Measurements from ENCODE around the gene SPARCL1.
A peak's percentile ranks its signal among the peaks of the same experiment; 100 is the strongest.

GRCh38 chr4:87465739-87466366 is 63.3 kb downstream of the SPARCL1 start:
- TF ChIP-seq CTCF (IDR thresholded peaks at IDR 0.05; ENCODE audit: extremely low read depth in 1 of 2, insufficient read depth in 1 of 2, low read depth in 1 of 2, low read length in 2 of 2): peak; percentile 18 to 30
- no peak for TF ChIP-seq POLR2AphosphoS5 (IDR thresholded peaks at IDR 0.05; ENCODE audit: insufficient read depth, low read depth, low read length)
- TF ChIP-seq EZH2 (IDR thresholded peaks at IDR 0.05; ENCODE audit: borderline replicate concordance, low read depth, low read length, severe bottlenecking): no peak
- TF ChIP-seq POLR2A (IDR thresholded peaks at IDR 0.05; ENCODE audit: low read depth, low read length): no peak
- TF ChIP-seq MAX (IDR thresholded peaks at IDR 0.05; ENCODE audit: insufficient read depth, insufficient read length): no peak
- no peak for TF ChIP-seq MYC (IDR thresholded peaks at IDR 0.05; ENCODE audit: low read depth, low read length)
- no peak for TF ChIP-seq GATA2 (IDR thresholded peaks at IDR 0.05; ENCODE audit: insufficient read depth, insufficient read length, low read depth, low read length)
- no peak for TF ChIP-seq FOS (IDR thresholded peaks at IDR 0.05; ENCODE audit: borderline replicate concordance, insufficient read depth, low read length)
- TF ChIP-seq JUN (IDR thresholded peaks at IDR 0.05; ENCODE audit: borderline replicate concordance, insufficient read depth, insufficient read length, low read depth): no peak

Data from endothelial cell of umbilical vein (primary cell).